ENCODE data around the gene NELFA.

The NELFA gene

DNA sequence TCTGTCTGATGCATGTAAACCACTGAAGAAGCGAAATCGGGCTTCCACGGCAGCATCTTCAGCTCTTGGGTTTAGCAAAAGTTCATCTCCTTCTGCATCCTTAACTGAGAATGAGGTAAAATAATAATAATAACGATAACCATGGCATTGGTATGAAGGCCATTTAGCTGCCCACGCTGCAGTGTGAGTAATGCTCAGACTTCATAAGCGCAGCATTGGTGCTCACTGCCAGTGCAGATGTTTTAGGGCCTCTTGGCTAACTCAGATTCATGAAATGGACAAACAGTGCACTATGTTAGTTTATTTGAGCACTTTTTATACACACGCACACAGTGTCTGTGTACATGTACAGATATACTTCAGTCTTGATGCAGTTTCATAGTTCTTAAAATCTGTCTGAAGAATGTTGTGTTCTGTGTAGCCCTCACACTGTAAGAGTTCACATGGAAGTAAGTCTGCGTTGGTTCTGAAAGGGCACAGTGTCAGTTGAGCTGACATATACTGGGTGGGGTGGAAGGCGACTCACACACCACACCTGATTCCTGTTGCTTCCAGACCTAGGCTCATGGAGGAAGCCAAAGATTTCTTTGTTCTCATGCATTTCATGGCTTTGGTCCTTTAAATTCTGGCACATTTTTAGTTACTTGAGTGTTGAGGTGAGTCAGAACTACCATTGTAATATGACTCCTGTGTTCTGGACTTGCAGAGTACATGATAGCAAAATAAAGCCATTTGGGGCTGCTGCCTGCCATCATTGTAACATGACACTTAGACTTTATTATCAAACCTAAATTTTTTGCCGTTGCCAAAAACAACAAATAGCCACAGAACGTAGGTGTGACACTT lies 68.9 kb downstream of the NELFA start:
- DNase-seq (ENCODE audit: low read depth in 3 of 3, low spot score in 1 of 3), result no peak

GRCh38 chr4:1938027-1938426 lies 70.7 kb downstream of the NELFA start:
- no peak for DNase-seq (ENCODE audit: low read depth in 3 of 3, low spot score in 1 of 3)

DNA sequence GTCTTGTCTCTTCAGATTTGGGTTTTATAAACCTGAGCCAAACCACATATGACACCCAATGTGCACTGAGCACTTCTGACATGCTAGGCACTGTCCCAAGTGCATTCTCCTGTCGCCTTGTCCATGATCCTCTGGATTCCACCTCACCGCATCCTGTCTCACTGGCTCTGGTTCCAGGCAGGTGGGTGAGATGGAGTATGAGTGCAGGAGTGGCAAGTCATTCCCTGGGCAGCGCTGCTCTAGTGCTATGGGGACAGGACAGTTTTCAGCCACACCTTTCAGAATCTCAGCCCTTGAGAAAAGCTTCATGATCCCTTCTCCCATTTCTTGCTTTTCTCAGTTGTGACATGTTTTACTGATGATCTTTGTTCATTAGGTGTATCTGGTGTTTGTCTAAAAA lies 71.2 kb downstream of the NELFA start:
- no peak for DNase-seq (ENCODE audit: low read depth in 3 of 3, low spot score in 1 of 3)

GRCh38 chr4:1933700-1934099 lies 75.1 kb downstream of the NELFA start:
- DNase-seq (ENCODE audit: low read depth in 3 of 3, low spot score in 1 of 3), result no peak

DNA sequence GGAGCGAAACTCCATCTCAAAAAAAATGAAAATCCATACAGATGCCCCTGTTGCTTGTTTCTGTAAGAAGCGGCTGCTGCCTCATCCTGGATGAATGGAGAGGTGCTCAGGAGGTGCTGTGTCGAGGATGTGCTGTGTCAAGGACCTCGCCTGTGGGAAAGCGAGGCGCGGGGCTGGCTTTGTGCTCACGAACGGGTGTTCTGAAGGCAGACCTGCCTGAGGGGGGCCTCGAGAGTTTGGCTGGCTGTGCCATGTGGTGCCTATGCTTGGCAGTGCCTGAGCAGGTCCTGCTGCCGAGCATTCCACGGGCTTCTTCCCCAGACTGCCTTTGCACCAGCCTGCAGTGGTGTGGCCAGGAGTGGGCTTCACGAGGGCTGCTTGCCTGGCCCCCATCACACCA lies 76.0 kb downstream of the NELFA start:
- no peak for DNase-seq (ENCODE audit: low read depth in 3 of 3, low spot score in 1 of 3)
